ENCODE results near the gene WDR93.
"Not testable (repeated sequence)": the region's sequence is repeated elsewhere in the genome, so short reads cannot be mapped to it uniquely, and the experiment has no call there.

The WDR93 gene

GRCh38 chr15:89775815-89776214 lies 85.2 kb downstream of the WDR93 start:
- DNase-seq = no peak

DNA sequence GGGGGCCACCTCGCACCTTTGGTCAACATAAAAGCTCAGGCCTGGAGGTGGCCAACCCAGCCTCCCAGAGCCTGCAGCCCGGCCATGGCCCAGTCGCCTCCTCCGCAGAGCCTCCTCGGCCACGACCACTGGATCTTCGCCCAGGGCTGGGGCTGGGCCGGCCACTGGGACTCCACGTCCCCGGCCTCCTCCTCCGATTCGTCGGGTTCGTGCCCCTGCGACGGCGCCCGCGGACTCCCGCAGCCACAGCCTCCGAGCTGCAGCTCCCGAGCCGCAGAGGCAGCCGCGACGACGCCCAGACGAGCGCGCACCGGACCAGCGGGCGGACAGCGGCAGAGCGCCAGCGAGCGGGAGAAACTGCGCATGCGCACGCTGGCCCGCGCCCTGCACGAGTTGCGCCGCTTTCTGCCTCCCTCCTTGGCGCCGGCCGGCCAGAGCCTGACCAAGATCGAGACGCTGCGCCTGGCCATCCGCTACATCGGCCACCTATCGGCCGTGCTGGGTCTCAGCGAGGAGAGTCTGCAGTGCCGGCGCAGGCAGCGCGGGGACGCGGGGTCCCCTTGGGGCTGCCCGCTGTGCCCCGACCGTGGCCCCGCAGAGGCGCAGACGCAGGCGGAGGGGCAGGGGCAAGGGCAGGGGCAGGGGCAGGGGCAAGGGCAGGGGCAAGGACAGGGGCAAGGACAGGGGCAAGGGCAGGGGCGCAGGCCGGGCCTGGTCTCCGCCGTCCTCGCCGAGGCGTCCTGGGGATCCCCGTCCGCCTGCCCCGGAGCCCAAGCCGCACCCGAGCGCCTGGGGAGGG lies 85.9 kb downstream of the WDR93 start, which contains the start of gene MESP2:
Gene MESP2 (plus strand): TSS at position 59 of the 799 bp plus-strand sequence. CDS start 26 bp downstream, at position 85.
- peak; percentile 71 for DNase-seq

DNA sequence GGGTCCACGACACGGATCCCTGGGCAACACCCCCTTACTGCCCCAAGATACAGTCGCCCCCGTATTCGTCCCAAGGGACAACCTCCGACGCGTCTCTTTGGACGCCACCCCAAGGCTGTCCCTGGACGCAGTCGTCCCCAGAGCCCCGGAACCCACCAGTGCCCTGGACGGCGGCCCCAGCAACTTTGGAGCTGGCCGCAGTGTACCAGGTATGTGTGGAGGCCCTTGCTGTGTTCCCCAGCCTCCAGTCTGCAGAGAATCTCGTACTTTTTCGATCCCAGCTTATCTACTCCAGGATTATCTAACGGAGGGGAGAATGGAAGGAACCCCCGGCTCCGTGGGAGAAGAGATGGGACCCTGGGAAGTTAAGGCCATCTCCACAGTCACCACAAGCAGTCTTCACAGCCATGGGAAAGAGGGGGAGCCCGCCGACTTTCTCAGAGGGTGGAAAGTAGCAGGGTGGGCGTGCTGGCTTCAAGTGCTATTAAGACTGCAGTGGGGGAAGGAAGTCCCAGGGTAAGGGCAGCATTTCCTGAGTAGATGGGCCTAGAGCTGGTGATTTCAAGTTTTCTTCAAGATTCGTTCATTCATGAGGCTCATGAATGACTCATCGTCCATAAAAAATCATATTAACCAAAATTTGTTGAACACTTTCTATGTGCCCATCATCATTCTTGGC lies 86.6 kb downstream of the WDR93 start:
- no peak for DNase-seq

GRCh38 chr15:89777782-89778380 lies 87.3 kb downstream of the WDR93 start:
- DNase-seq = no peak

- DNase-seq = no peak
These were observed 88.2 kb downstream of the WDR93 start for GRCh38 chr15:89778861-89779260.

DNA sequence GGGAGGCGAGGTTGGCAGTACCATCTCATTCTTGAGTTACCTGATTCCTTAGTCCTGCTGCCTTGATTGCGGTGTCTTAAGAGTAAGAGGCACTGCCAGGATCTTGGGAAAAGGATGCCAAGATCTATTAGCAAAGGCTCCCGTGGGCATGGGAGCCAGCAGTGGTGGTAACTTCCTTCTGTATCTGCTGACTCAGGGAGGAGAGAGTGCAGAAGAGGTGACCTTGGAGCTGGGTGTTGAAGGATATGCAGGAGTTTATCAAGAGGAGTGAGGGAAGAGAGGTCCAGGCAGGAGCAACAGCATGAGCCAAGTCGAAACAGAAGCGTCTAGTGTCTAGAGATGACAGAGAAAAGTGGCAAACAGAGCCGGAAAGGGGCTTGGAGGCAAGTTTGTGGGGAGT lies 90.0 kb downstream of the WDR93 start:
- DNase-seq = no peak

DNA sequence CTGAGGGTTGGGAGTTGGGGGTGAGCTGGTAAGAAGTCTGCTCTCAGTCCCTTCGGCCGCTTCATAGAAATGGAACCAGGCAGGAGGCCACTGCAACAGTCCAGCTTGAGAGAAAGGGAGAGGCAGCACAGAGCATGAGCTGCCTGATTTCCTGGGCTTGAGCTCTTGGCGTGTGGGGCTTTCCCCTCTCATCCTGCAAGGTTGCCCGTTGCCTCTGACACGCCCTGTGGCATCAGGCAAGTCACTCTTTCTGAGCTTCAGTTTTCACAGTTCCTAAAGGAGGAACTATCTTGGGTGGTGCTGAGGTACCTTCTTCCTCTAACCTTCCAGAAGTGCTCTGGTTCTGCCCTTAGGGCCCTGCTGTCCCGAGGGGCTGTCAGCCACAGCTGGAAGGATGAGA lies 90.4 kb downstream of the WDR93 start:
- DNase-seq = no peak

GRCh38 chr15:89781891-89782618 lies 91.4 kb downstream of the WDR93 start:
- DNase-seq = peak; percentile 50

DNA sequence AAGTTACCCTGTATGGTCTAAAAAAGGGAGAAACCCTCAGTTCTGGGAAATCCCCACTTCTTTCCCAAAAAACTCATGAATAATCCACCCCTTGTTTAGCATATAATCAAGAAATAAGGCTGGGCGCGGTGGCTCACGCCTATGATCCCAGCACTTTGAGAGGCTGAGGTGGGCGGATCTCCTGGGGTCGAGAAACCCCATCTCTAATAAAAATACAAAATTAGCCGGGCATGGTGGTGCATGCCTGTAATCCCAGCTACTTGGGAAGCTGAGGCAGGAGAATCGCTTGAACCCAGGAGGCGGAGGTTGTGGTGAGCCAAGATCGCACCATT lies 92.0 kb downstream of the WDR93 start:
- DNase-seq = not testable (repeated sequence)

GRCh38 chr15:89783111-89783860 lies 92.7 kb downstream of the WDR93 start:
- no peak for DNase-seq

- no peak for DNase-seq
These were observed 93.5 kb downstream of the WDR93 start for GRCh38 chr15:89783861-89784685.

DNA sequence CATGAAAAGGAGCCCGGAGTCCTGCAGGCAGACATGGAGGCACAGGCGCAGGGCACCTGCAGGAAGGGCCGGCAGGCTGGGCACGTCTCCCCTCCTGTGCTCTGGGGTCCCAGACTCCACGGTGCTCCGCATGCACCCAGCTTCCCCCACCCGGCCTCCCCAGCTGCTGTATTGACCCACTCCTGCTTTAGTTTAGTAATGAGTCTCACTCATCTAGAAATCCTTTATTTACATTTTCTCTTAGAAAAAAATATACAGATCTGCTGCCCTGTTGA lies 94.0 kb downstream of the WDR93 start:
- DNase-seq = no peak

DNA sequence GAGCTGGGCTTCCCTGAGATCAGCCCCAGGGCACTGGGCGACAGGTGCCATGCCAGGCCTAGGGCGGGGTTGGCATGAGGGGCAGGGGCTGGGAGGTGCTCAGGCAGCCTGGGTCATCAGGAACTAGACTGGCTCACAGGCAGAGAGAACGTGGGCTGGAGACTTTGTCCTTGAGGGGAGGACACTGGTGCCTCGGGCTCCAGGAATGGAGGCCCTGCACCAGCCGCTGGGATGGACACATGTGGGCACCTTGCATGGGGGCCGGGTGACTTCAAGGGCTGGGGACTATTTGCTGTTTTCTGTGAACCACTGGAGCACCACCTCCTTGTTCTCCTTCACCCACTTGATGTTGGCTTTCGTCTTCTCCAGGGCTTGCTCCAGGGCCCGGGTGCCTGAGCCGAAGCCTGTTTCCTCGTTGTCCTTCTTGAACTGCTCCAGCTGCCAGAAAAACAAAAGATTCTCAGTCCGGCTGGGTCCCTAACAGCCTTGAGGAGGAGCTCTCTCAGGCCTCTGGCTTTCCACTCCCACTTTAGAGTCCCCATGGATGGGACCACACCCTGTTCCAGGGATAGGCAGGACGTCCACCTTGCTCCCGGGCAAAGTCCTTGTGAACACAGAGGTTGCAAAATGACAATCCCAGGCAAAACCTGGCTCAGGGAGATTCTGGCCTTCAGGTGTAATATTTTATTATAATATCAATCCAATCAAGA lies 94.6 kb downstream of the WDR93 start:
- DNase-seq = no peak

GRCh38 chr15:89785774-89786140 lies 95.1 kb downstream of the WDR93 start:
- DNase-seq = peak; percentile 66

- no peak for DNase-seq
These were observed 97.3 kb downstream of the WDR93 start for GRCh38 chr15:89787944-89788343.

- not testable (repeated sequence) for DNase-seq
These were observed 98.0 kb downstream of the WDR93 start for GRCh38 chr15:89788585-89788984.

GRCh38 chr15:89790206-89790605 lies 99.6 kb downstream of the WDR93 start:
- no peak for DNase-seq

- DNase-seq = no peak
These were observed 100.0 kb downstream of the WDR93 start for GRCh38 chr15:89790661-89791060.

- DNase-seq = no peak
These were observed 101.6 kb downstream of the WDR93 start for GRCh38 chr15:89792106-89792805.
